H1 (cell line): ENCODE measurements around the gene LSM4. TPM values are rescaled to one million over a fixed set of nuclear protein-coding genes. Genes with fewer than 3 reads are reported as not detected.

Experiments
- CBX8 ChIP-seq: fragments of 300-800, 300-1000 bp; sonication (generic); IDR thresholded peaks from 2 replicates; pipeline ENCODE4 v1.7.1; 2016; ENCODE audit warnings: low read depth, low read length, borderline replicate concordance
- FOSL1 ChIP-seq: IDR thresholded peaks from 2 replicates; pipeline ENCODE4 v1.6.1; 2011; ENCODE audit warnings: mild to moderate bottlenecking, low read depth, low read length, moderate library complexity; ENCODE audit not compliant: insufficient read depth
- PHF8 ChIP-seq: fragments of 200-600 bp; sonication (generic); conservative IDR thresholded peaks from 2 replicates; pipeline ENCODE4 v1.7.1; 2012; ENCODE audit warnings: low read depth, mild to moderate bottlenecking, inconsistent platforms, low read length, moderate library complexity
- RFX5 ChIP-seq: IDR thresholded peaks from 2 replicates; pipeline ENCODE4 v1.6.1; 2011; ENCODE audit warnings: low read depth, low read length, improper control_type of control experiment, borderline replicate concordance
- SP2 ChIP-seq: IDR thresholded peaks from 2 replicates; pipeline ENCODE4 v1.6.1; 2012; ENCODE audit warnings: mild to moderate bottlenecking, low read length, inconsistent platforms
- SRF ChIP-seq: IDR thresholded peaks from 2 replicates; pipeline ENCODE4 v1.6.1; 2011; ENCODE audit warnings: mild to moderate bottlenecking, low read depth, low read length, moderate library complexity
- USF2 ChIP-seq: IDR thresholded peaks from 2 replicates; pipeline ENCODE4 v1.6.1; 2011; ENCODE audit warnings: low read length, improper control_type of control experiment
- polyA plus RNA-seq, 7 experiments: library from polyadenylated mRNA; depleted of rRNA in 3 of 7; stranded (reverse) in 5 of 7; unstranded in 2 of 7; fragments of >200 nt in 5 of 7; fragments of 200-250 nt in 2 of 7; gene quantifications; 1 replicate in 5 of 7; 2 replicates in 1 of 7; 4 replicates in 1 of 7; pipeline versions ENCODE4 v1.2.1 to v1.2.3, GENCODE V29; 2011 to 2013; ENCODE audit warnings: missing spikeins in 2 of 7, mixed read lengths in 2 of 7
- total RNA-seq: library from RNA; stranded (reverse); fragmentation: NEBNext Ultra II Directional; extraction: Animal tissue kit (Norgen Biotek cat#: 25700); gene quantifications from 2 replicates; pipeline ENCODE4 v1.2.1, GENCODE V29; 2021

LSM4 gene
- total and polyA plus RNA-seq, 2 of the 8 experiments (the other 6 are each of a cell fraction or from before 2014, with no cell fraction given): 302 to 319 TPM

GRCh38 chr19:18339723-18340122 lies 16.8 kb upstream of the LSM4 start (continued):
- TF ChIP-seq CBX8 (no peak), USF2 (no peak), RFX5 (no peak), PHF8 (no peak), SRF (no peak), SP2 (no peak), FOSL1 (no peak)
